Measurements from ENCODE around the gene PCDH9.
"Not testable (repeated sequence)": the region's sequence is repeated elsewhere in the genome, so short reads cannot be mapped to it uniquely, and the experiment has no call there.

The PCDH9 gene

DNA sequence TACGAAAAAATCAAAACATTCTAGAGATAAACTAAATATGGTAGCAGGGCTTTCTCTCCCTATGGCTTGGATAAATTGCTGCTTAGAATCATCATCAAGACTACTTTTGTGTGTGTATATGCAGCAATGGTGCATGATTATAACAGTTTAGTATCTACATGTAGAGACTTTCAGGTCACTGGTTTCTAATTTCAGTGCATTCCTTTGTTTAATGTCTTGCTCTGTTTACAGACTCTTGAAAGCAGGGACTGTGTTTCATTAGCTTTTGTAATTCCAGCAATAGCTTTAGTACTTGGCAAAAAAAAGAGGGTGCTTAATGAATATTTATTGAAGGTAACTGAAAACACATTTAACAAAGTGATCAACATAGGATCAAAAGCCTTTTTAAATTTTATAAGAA is 420.7 kb downstream of the PCDH9 start:
- DNase-seq, result no peak

DNA sequence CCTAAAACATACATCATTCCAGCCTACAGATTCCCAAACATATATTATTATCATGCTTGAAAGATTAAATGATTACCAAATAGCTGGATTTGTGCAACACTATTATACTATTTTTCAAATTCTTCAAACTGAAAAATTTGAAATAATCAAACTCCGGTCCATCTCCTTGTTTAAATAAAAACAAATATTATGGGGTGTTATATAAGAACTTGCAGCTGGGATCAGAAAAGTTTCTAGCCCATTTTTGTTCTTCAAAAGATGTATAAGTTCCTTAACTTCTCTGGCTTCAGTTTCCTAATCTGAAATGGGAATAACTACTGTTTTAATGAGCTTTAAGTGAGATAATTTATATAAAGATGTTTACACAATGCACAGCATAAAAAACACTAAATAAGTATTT is 422.9 kb downstream of the PCDH9 start:
- DNase-seq, result no peak

DNA sequence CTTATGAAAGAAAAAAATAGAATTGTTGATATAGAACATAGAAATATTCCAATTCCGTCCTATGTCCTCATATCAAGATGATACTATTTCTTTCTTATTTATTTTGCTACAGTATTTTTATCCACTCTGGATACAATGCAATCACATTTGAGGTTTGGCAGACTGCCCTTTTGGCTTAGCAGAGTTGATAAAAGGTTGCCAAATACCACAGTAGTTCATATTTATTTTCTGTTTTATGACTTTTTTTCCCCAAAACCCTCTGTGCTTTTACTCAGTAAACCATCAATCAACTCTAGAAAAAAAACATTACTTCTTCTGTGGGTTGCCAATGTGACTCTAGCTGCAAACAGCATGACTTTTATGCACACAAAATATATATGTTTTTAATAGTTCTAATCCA is 424.5 kb downstream of the PCDH9 start:
- DNase-seq, result no peak

GRCh38 chr13:66803808-66804456 is 426.2 kb downstream of the PCDH9 start:
- no peak for DNase-seq

DNA sequence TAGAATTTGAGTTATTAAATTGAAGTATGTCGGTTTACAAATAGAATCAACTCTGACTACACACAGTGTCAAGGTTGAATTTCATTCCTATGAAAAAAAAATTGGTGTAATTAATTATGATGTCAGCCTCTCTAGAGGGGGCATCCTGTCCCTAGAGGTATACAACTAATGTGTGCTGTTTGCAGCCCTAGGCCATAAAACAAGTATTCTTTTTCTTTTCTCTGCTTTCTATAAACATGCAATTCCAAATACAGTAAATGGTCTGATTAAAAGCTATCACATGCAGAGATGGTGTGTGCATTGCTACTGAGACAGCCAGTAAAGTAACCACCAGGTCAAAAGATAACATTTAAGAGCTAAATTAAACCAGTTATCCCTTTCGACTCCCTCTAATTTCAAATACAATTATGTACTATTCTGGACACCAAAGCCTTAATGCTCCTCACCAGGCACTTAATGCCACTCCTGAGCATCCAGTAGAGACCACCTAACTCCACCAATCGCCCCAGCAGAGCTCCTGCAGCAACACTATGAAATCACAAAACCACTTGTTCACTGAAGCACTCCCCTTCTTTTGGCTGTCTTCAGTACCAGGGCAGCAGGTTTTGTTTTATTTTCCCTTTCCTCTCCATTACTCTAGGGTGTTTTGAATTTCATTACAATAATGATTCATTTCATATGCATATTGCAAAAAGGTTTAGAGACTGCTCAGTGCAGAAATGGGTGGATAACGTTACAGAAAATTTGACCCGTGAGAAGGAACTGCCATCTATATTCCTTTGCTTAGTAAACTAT is 426.9 kb downstream of the PCDH9 start:
- no peak for DNase-seq

GRCh38 chr13:66795636-66796035 is 434.5 kb downstream of the PCDH9 start:
- no peak for DNase-seq

- DNase-seq, result no peak
Measured at GRCh38 chr13:66794340-66795031, 435.6 kb downstream of the PCDH9 start.

DNA sequence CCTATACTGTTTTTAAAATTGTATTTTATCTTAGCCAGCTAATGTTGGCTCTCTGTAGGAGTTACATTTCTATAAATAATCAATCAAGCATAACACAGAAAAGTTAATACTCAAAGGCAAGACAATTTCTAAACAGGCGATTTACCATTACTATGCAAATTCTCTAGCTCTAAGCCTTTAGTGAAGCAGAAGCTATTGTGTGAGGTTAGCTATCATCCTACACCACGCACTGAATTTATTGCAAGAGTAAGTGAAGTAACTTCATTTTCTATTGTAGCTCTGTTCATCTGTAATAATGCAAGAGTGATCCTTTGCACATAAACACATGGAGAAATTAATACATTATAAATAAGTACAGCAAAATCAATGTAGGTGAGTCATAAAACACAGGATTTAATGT is 439.3 kb downstream of the PCDH9 start:
- no peak for DNase-seq

DNA sequence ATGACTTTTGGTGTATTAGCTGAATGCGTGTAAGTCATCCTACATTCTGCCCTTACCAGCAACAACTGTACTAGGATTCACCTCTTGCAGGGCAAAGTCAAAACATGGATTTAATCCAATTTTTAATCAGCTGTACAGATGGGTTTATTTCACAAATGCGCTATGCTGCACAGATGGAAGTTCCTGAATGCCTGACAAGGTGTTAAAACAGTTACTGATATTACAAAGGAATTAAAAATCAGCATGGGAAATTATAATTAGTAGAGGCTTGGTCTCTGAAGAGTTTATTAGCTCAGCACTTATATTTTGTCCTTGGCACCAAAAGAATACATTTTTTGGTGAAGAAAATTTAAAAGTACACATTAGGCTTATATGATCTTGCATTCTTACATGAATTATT is 448.9 kb downstream of the PCDH9 start:
- DNase-seq, result no peak

GRCh38 chr13:66780814-66781213 is 449.3 kb downstream of the PCDH9 start:
- no peak for DNase-seq

DNA sequence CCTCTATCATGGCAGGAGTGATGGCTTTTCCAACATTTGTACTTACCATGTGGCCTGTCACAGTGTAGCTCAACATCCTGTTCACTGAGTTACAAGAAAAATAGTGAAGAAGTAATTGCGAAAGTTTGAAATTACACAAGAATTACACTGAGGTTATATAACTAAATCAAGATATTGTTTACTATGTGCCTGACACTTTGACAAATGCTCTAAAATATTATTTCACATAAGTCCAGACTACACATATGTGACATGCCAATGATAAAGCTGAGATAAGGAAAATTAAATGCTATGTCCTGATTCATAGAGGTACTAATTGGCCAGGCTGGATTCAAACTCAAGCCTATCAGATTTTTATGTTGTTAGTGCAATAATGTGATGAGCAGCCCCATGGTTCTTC is 451.7 kb downstream of the PCDH9 start:
- DNase-seq, result no peak

GRCh38 chr13:66775196-66775595 is 454.9 kb downstream of the PCDH9 start:
- DNase-seq, result no peak

- no peak for DNase-seq
Measured at GRCh38 chr13:66774046-66774445, 456.1 kb downstream of the PCDH9 start.

DNA sequence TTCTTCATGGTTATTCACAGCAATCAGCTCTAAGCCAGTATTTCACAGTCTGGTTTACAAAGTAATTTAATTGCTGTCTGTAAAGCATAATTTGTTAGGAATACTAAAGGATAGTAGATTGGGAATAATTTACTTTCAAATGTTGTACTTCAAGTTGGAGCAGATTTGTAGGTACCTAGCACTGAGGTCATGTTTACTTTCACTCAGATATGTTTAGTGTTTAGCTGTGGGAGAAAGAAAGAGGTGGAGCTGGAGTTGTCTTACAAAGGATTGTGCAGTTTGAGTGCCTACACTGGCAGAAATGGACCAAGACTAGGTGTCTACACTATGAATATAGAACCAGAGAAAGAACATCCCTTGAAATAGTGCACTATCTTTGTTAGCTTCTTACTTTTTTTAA is 464.6 kb downstream of the PCDH9 start:
- DNase-seq, result no peak

- DNase-seq, result not testable (repeated sequence)
Measured at GRCh38 chr13:66760678-66761077, 469.5 kb downstream of the PCDH9 start.

- no peak for DNase-seq
Measured at GRCh38 chr13:66759919-66760318, 470.2 kb downstream of the PCDH9 start.

GRCh38 chr13:66751691-66752090 is 478.4 kb downstream of the PCDH9 start:
- no peak for DNase-seq

- no peak for DNase-seq
Measured at GRCh38 chr13:66748712-66749111, 481.4 kb downstream of the PCDH9 start.

DNA sequence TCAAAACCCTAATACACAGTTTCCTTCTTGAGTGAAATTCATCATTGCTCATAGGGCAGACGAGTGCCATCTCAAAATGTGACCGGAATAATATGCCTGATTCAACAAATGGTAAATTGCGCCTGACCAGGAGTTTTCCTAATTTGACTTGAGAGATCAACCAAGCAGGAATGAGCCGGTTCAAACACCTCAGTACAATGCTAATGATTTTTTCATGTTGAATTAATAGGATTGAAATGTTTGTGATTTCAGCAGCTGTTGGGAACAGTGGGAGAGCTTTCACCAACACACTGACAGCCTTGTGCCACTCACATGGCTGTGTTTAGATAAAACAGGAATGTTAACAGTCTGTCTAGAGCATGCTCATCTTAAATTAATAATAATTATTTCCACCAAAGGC is 484.8 kb downstream of the PCDH9 start:
- DNase-seq, result no peak

DNA sequence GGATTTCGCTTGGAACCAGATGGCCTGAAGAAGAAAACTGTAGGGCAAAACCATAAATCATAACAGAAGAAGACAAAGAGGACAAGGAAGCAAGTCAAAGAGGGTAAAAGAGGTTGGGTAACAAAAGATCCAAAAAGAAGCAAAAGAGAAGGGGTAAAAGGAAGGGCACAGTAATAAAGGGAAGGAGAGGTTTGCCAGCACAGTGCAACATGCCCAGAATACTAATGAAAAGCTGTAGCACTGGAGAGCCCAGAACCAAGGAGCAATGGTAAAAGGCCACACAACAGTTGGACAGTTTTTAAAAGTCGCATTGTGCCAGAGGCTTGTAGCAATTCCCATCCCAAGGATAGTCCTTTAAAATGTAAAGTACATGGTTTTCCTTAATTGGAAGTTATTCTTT is 506.6 kb downstream of the PCDH9 start:
- DNase-seq, result no peak

DNA sequence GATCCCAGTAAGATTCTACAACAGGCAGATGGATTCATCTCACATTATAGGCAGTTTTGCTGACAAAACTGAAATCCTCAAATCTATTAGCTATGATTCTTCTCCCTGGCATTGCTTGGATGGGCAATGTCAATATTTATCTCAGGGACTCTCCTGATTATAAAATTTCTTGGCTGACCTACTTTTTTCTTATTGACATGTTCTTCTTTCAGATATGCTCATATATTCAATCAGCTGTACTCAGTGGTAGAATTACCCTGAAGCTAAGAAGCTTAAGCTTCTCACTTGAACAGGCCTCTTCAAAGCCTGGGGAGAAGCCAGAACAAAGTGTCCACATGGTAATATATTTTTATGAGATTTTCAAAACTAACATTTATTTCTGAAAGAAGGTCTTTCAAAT is 513.6 kb downstream of the PCDH9 start:
- DNase-seq, result no peak

DNA sequence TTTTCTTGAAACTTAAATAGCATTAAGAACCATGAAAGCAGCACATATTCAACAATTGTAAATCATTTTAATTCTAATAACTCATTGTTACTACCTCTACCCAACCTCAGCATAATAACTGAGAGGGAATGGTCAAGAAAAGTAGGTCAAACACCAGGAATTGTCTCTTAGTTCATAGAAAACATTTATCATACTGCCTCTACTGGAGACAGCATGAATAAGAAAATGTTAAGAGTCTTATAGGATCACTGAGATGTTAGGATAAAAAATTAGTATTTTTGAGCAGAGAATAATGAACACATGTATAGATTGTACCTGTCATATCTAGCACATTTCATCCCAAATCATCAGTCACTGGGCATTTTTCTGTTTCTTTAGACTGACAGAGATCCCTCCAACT is 515.3 kb downstream of the PCDH9 start:
- no peak for DNase-seq

- no peak for DNase-seq
Measured at GRCh38 chr13:66704110-66704509, 526.0 kb downstream of the PCDH9 start.

- DNase-seq, result no peak
Measured at GRCh38 chr13:66703597-66703996, 526.5 kb downstream of the PCDH9 start.

Data from activated gamma-delta T cell (primary cell).